Esophagus squamous epithelium (tissue), 4 donors: ENCODE data around the gene ATPAF1.

ENCODE experiments used
- POLR2A ChIP-seq, 4 donors: fragments of 450-650 bp; IDR thresholded peaks; one replicate each; pipeline ENCODE4 v1.6.1; 2017; ENCODE audit warnings: antibody characterized with exemption in 4 of 4, mild to moderate bottlenecking in 4 of 4, moderate library complexity in 3 of 4
- TF ChIP-seq, protein P1 (sequence below), 6 experiments: fragments of 450-650 bp in 4 of 6; fragments of 200-600 bp in 2 of 6; sonication (generic) in 2 of 6; IDR thresholded peaks; one replicate each; pipeline ENCODE4 v1.5.1; 2016 to 2019; ENCODE audit warnings: antibody characterized with exemption in 6 of 6, mild to moderate bottlenecking in 4 of 6, moderate library complexity in 4 of 6

DNA sequence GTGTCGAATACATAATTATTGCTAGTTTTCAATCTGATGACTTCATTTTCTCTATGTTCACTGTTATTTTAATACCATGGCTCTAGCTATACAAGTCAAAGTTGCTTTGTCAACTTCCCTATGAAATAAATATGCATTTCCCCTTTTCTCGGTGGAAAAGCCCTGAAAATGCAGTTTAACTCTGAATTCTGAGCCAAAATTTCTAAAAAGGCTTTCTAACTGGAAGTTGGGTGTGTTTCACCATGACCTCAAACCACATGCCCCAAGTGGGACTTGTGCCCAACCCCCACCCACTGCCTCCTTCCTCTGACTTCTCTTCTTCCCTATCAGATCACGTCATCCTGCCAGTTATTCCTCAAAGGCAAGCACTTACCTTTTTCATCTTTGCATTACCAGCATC is 73.0 kb downstream of the ATPAF1 start:
- TF ChIP-seq, protein P1, sequence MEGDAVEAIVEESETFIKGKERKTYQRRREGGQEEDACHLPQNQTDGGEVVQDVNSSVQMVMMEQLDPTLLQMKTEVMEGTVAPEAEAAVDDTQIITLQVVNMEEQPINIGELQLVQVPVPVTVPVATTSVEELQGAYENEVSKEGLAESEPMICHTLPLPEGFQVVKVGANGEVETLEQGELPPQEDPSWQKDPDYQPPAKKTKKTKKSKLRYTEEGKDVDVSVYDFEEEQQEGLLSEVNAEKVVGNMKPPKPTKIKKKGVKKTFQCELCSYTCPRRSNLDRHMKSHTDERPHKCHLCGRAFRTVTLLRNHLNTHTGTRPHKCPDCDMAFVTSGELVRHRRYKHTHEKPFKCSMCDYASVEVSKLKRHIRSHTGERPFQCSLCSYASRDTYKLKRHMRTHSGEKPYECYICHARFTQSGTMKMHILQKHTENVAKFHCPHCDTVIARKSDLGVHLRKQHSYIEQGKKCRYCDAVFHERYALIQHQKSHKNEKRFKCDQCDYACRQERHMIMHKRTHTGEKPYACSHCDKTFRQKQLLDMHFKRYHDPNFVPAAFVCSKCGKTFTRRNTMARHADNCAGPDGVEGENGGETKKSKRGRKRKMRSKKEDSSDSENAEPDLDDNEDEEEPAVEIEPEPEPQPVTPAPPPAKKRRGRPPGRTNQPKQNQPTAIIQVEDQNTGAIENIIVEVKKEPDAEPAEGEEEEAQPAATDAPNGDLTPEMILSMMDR (IDR thresholded peaks at IDR 0.05) = no peak
- TF ChIP-seq POLR2A (IDR thresholded peaks at IDR 0.05) = no peak
